GM23248 (cell line): ENCODE results near the gene TAS2R41.

Source experiments
- EZH2 ChIP-seq: fragments of 200-600 bp; sonication (generic); IDR thresholded peaks from 2 replicates; pipeline ENCODE4 v1.6.1; 2018; ENCODE audit warnings: antibody characterized with exemption, mild to moderate bottlenecking; ENCODE audit not compliant: insufficient read depth, poor library complexity, severe bottlenecking
- EZH2phosphoT487 ChIP-seq: fragments of 200-600 bp; sonication (generic); IDR thresholded peaks from 2 replicates; pipeline ENCODE4 v1.6.1; 2018; ENCODE audit warnings: antibody characterized with exemption, moderate library complexity, mild to moderate bottlenecking, low read depth; ENCODE audit not compliant: insufficient read depth

- TF ChIP-seq EZH2 (no peak), EZH2phosphoT487 (no peak)
Measured at GRCh38 chr7:143485500-143485899, 7.8 kb downstream of the TAS2R41 start.
